ENCODE data around the gene DENR. TPM values are rescaled to one million over a fixed set of nuclear protein-coding genes. Genes with fewer than 3 reads are reported as not detected.

The DENR gene
- total and polyA plus RNA-seq, 2 of the 13 experiments (the other 11 are each of a cell fraction or from before 2014, with no cell fraction given): 30.0 to 59.1 TPM

- Histone ChIP-seq H2AFZ (ENCODE audit: low read length) (no peak overlapping the region), H4K20me1 (ENCODE audit: insufficient read depth, low read length) (no peaks in the 10 kb centered on the region), H3K9me3 (ENCODE audit: low read length) (no peaks in the 10 kb centered on the region), H3K36me3 (replicated peaks in 1 of 2; ENCODE audit: control insufficient read depth in 1 of 2, insufficient read depth in 2 of 2, low read length in 2 of 2) (no peaks in the 10 kb centered on the region), H3K4me2 (ENCODE audit: low read depth, low read length) (no peak overlapping the region), H3K4me1 (ENCODE audit: insufficient read depth, low read length) (no peaks in the 10 kb centered on the region), H3K79me2 (ENCODE audit: insufficient read depth, low read length) (no peaks in the 10 kb centered on the region), H3K9ac (ENCODE audit: insufficient read depth, low read depth, low read length) (no peak overlapping the region), H3K27ac (ENCODE audit: extremely low read length, insufficient read depth, low read length) (no peak overlapping the region), H3K4me3 (replicated peaks in 1 of 3; ENCODE audit: insufficient read depth in 1 of 3, low read depth in 2 of 3, low read length in 3 of 3) (no peak overlapping the region), H3K27me3 (ENCODE audit: control insufficient read depth in 1 of 2, insufficient read depth in 2 of 2, low read length in 2 of 2) (no peaks in the 10 kb centered on the region)
- FAIRE-seq (no peak), ATAC-seq (no peak), DNase-seq (ENCODE audit: low spot score) (no peak)
- TF ChIP-seq POLR2AphosphoS2 (IDR thresholded peaks at IDR 0.05; ENCODE audit: low read depth, low read length): no peak
- no peak for TF ChIP-seq HES4 (CRISPR knock-in tag; IDR thresholded peaks at IDR 0.05; ENCODE audit: borderline replicate concordance)
- TF ChIP-seq ZIK1 (CRISPR knock-in tag; IDR thresholded peaks at IDR 0.05; ENCODE audit: borderline replicate concordance, low read depth): no peak
- POLR2A ChIA-PET: no interaction called here
- CTCF ChIA-PET (ENCODE audit: low intra/inter-chr PET ratio, low total read pairs): no interaction called here
- WGBS (ENCODE audit: low lambda C conversion rate): 20% methylated on average over 3 of the region's 3 CpGs
- no TSS peak for BruUV-seq (replicated peaks)
- intact Hi-C loops (cut with micrococcal nuclease; ENCODE audit: unreplicated experiment) (no loop called here), in situ Hi-C loops (cut with HindIII; ENCODE audit: extremely low pct_ligation_motif_present, low pct_unique_long_range_greater_than_20kb) (no loop called here)
These were observed 59.2 kb downstream of the DENR start for GRCh38 chr12:122811777-122812176.

GRCh38 chr12:122813310-122813713 lies 60.7 kb downstream of the DENR start:
- Histone ChIP-seq H3K4me3 (replicated peaks in 1 of 3; ENCODE audit: insufficient read depth in 1 of 3, low read depth in 2 of 3, low read length in 3 of 3) (no peak overlapping the region), H3K4me1 (ENCODE audit: insufficient read depth, low read length) (peaks cover 3% of the 10 kb centered on the region; the same call in 1 of the 2 replicates), H4K20me1 (ENCODE audit: insufficient read depth, low read length) (no peaks in the 10 kb centered on the region), H3K9ac (ENCODE audit: insufficient read depth, low read depth, low read length) (no peak overlapping the region), H3K79me2 (ENCODE audit: insufficient read depth, low read length) (no peaks in the 10 kb centered on the region), H3K4me2 (ENCODE audit: low read depth, low read length) (no peak overlapping the region), H3K27ac (ENCODE audit: extremely low read length, insufficient read depth, low read length) (no peak overlapping the region), H3K36me3 (replicated peaks in 1 of 2; ENCODE audit: control insufficient read depth in 1 of 2, insufficient read depth in 2 of 2, low read length in 2 of 2) (no peaks in the 10 kb centered on the region), H3K27me3 (ENCODE audit: control insufficient read depth in 1 of 2, insufficient read depth in 2 of 2, low read length in 2 of 2) (no peaks in the 10 kb centered on the region), H2AFZ (ENCODE audit: low read length) (no peak overlapping the region), H3K9me3 (ENCODE audit: low read length) (no peaks in the 10 kb centered on the region)
- no peak for DNase-seq (ENCODE audit: low spot score)
- no peak for TF ChIP-seq ZBTB33 (CRISPR knock-in tag; IDR thresholded peaks at IDR 0.05)
- TF ChIP-seq, protein P1, sequence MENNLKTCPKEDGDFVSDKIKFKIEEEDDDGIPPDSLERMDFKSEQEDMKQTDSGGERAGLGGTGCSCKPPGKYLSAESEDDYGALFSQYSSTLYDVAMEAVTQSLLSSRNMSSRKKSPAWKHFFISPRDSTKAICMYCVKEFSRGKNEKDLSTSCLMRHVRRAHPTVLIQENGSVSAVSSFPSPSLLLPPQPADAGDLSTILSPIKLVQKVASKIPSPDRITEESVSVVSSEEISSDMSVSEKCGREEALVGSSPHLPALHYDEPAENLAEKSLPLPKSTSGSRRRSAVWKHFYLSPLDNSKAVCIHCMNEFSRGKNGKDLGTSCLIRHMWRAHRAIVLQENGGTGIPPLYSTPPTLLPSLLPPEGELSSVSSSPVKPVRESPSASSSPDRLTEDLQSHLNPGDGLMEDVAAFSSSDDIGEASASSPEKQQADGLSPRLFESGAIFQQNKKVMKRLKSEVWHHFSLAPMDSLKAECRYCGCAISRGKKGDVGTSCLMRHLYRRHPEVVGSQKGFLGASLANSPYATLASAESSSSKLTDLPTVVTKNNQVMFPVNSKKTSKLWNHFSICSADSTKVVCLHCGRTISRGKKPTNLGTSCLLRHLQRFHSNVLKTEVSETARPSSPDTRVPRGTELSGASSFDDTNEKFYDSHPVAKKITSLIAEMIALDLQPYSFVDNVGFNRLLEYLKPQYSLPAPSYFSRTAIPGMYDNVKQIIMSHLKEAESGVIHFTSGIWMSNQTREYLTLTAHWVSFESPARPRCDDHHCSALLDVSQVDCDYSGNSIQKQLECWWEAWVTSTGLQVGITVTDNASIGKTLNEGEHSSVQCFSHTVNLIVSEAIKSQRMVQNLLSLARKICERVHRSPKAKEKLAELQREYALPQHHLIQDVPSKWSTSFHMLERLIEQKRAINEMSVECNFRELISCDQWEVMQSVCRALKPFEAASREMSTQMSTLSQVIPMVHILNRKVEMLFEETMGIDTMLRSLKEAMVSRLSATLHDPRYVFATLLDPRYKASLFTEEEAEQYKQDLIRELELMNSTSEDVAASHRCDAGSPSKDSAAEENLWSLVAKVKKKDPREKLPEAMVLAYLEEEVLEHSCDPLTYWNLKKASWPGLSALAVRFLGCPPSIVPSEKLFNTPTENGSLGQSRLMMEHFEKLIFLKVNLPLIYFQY (CRISPR knock-in tag; IDR thresholded peaks at IDR 0.05; ENCODE audit: borderline replicate concordance): no peak
- no peak for TF ChIP-seq ZBTB21 (CRISPR knock-in tag; IDR thresholded peaks at IDR 0.05)
- CTCF ChIA-PET (ENCODE audit: low intra/inter-chr PET ratio, low total read pairs): no interaction called here
- WGBS (ENCODE audit: low lambda C conversion rate): 41% methylated on average over 10 of the region's 10 CpGs
- POLR2A ChIA-PET: no interaction called here
- ATAC-seq: no peak
- in situ Hi-C loops (cut with HindIII; ENCODE audit: extremely low pct_ligation_motif_present, low pct_unique_long_range_greater_than_20kb) (no loop called here), intact Hi-C loops (cut with micrococcal nuclease; ENCODE audit: unreplicated experiment) (no loop called here)
- BruUV-seq (replicated peaks): no TSS peak
- no peak for FAIRE-seq
